ENCODE data around the gene LSM2.

- TF ChIP-seq CTCF (conservative IDR thresholded peaks at IDR 0.05; ENCODE audit: low read length) (no peak), EZH2phosphoT487 (IDR thresholded peaks at IDR 0.05; ENCODE audit: borderline replicate concordance) (no peak)
Observed at GRCh38 chr6:31819871-31820299, 13.1 kb upstream of the LSM2 start.

Measured in Loucy (cell line).